Mammary epithelial cell (primary cell): ENCODE measurements around the gene POLR2J2.
"Not testable (repeated sequence)": the region's sequence is repeated elsewhere in the genome, so short reads cannot be mapped to it uniquely, and the experiment has no call there.

ENCODE experiments used
- CTCF ChIP-seq, 2 donors: IDR thresholded peaks in 1 of 2; conservative IDR thresholded peaks in 1 of 2; 2 replicates each; pipeline ENCODE4 v1.5.1; 2011 to 2012; ENCODE audit warnings: inconsistent platforms in 2 of 2, low read length in 2 of 2, mild to moderate bottlenecking in 2 of 2, control low read depth in 1 of 2, low read depth in 1 of 2; ENCODE audit not compliant: insufficient read depth in 1 of 2; ENCODE audit errors: extremely low read depth in 1 of 2
- EZH2 ChIP-seq: IDR thresholded peaks from 2 replicates; pipeline ENCODE4 v1.6.1; 2012; ENCODE audit warnings: low read length, inconsistent platforms, borderline replicate concordance

GRCh38 chr7:102649924-102650323 is 21.5 kb downstream of the POLR2J2 start, which contains the start of gene SPDYE2B:
- not testable (repeated sequence) for TF ChIP-seq CTCF (conservative IDR thresholded peaks at IDR 0.05 in 1 of 2, IDR thresholded peaks at IDR 0.05 in 1 of 2; ENCODE audit: extremely low read depth in 1 of 2, insufficient read depth in 1 of 2, low read depth in 1 of 2, low read length in 2 of 2); EZH2
